NCI-H526 treated with DMSO at 0.1 percent for 48 hours (cell line): ENCODE results near the gene VAV3.

Experiments
- DNase-seq: peaks from one replicate; lab custom pipeline; 2025; lab: John Stamatoyannopoulos, UW

VAV3 gene

DNA sequence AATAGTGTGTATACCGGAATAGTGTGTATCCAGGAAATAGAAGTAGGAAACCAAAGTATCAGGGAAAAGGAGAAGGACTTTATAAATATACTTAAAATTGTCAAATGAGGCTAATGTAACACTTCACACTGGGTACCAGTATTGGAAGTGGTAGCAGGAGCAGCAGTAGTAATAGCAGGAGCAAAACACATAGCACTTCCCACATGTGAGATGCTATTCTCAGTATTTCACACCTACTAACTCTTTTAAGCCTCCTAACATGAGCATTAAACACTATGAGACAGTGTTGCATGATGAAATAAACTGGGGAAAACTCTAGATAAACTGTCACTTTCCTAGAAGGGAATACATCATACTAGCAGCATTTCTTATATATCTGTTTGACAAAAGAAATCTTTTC lies 376.7 kb downstream of the VAV3 start:
- DNase-seq, result no peak

DNA sequence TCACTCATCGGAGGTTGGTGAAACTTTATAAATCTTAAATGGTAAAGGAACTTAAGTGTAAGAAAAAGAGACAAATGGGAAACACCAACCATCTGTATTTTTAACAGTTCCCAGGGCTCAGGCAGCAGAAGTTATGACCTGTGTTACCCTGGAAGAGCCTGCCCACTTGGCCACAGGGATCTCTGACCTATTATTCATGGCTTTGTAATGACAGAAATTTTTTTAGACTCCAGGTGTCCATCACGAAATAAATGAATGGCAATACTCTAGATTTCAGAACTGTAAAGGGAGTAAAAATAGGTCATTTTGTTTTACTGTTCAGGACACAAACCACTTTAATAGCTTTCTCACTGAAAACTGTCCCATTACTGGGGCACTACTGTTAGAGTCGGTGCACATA lies 389.8 kb downstream of the VAV3 start:
- DNase-seq, result no peak

DNA sequence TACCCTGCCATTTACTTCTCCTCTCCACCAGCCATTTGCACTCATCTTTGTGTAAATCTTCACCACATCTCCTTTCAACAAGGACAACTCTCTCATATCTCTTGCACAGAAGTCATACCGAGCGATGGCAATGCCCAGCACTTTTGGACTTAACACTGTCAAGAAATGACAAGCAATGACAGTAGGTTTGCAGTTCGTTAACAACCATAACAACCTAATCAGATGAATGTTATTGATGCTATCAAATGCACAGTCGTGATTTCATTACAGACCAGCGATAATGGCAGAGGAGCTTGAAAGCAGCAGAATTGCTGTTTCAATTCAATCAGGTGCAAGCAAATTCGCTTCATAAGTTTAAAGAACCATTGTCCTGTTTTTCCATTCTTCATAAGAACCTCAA lies 390.9 kb downstream of the VAV3 start:
- DNase-seq, result no peak

- DNase-seq, result no peak
Measured at GRCh38 chr1:107572674-107573211, 392.2 kb downstream of the VAV3 start.

DNA sequence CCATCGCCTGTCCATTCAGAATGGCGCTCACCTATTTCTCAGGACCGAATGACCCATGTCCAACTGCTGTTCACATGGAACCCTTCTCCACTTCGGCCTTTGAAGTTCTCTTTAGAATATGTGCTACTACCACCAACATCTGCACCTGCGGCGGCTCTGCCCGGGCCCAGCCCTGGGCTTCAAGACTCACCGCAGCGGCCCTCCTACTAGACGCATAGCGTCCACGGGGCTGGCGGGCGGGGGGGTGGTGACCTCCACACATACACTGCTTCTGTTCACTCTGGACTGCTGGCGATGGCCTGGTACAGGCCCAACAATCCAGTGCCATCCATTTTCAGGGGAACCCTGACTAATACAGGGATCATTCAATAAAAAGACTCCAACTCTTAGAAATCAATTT lies 394.2 kb downstream of the VAV3 start:
- no peak for DNase-seq

DNA sequence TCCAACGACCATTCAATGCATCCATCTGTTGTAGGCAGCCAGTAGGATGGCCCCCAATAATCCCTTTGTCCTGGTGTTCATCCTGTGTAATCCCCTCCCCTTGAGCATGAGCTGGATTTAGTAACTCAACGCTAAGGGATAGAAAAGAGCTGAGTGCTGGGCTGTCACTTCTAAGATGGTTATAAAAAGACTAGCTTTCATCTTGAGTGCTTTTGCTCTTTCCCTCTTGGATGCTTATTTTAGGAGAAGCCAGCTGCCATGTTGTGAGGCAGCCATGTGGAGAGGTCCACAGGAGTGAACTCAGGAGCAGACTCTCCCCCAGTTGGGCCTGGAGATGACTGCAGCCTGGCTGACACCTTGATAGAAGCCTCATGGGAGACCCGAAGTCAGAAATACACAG lies 401.5 kb downstream of the VAV3 start:
- no peak for DNase-seq

DNA sequence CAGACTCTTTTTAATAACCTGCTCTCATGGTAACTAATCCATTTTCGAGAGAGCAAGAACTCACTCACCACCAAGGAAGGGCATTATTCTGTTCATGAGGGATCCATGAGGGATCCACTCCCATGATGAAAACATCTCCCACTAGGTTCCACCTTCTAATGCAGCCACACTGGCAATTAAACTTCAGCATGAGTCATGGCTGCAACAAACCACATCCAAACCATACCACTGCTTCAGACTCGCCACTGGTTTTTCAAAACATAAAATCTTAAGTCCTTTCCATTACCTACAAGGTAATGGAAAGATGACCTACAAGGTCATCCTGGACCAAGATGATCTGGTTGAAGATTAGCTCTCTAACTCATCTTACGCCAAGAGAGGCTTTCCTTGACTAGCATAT lies 405.1 kb downstream of the VAV3 start:
- no peak for DNase-seq

GRCh38 chr1:107557095-107557494 lies 407.9 kb downstream of the VAV3 start:
- DNase-seq, result no peak

DNA sequence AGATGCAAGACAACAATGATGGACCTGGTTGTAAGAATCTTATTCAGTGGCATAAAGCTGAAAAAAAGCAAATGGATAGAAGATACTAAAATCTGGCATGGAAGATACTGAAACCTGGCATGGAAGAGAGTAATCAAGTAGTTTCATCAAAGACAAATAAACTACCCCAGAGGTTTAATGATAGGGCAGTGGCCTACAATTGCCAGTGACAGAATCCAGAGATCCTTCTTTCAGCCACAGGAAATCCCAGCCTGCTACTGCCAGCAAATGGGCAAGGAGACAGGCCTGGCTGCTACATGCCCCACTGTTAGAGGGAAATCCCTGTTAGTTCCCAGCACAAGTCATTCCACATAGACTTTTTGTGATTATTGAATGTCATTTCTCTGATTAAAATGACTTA lies 409.4 kb downstream of the VAV3 start:
- DNase-seq, result no peak

DNA sequence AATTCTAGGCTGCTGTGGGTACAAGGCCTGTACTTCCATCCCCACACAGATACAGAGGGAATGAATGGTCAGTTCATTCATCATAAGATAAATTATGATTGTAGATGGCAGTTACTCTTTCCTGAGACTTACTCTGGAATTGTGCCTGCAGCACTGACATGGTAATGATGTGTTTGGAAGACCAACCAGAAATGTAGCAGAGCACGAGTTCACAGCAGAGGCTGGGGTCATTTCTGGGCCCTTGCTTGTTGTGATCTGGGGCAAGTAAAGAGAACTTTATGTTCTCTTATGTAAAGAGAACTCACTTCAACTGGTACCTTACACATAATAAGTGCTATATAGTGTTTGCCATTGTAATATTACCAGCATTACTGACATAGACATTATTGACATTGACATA lies 412.2 kb downstream of the VAV3 start:
- no peak for DNase-seq

DNA sequence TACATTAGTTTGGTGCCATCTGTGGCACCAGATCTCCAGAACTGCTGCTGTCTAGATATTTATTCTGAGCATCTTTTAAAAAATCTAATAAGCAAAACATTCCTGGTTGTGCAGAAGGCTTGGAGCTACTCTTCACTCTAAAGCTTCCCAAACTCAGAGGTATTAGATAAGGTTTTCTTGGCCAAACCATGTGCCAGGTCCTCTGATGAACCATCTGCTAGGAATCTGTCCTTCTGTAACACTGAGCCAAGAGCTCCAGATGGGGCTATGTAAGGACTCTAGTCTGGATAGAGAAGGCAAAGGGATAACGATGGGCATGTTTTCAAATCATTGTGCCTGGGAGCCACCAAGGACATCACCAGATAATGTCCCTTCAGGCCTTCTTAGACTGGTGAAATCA lies 413.5 kb downstream of the VAV3 start:
- DNase-seq, result no peak

GRCh38 chr1:107550358-107550757 lies 414.6 kb downstream of the VAV3 start:
- DNase-seq, result no peak

DNA sequence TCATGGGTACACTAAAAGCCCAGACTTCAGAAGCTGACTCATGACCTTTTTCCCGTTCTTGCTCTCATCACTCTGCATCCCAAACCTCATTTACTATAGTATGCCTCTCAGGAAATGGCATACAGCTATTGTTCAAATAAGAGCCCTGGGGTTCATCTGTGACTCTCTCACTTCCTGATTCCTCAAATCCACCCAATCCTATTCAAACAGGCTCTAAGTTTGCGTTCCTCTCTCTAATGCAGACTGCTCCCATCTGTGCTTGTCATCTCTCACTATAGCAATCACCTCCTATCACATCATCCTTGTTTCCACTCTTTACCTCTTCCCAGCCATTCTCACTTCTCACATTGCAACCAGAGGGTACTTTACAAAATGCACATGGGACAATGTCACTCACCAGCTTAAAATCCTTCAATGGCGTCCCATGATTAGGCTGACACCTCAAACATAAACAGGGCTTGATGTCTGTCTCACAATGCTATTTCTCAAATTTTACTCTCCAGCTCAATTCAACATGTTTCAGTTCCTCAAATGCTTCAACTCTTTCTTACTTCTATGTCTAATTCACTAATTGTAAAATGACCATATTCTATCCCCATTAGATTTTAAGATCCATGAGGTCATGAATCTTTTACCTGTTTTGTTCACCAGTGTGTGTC lies 415.7 kb downstream of the VAV3 start:
- DNase-seq, result no peak

DNA sequence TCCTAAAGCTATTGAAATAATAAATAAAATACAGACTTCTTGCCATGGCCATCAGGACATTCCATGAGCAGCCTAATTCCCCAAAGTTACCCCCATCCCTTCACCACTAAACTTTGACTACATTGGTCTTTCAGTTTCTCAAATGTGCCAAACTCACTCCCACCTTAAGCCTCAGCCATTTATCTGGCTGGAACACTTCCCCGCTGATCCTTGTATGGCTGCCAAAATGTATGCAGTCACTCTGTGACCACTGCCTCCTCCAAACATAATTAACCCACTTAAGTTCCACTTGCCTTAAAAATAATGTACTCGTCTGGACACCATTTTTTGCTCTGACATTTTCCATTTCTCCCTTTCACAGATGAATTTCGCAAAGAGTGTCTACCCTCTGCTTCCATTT lies 416.7 kb downstream of the VAV3 start:
- DNase-seq, result no peak

DNA sequence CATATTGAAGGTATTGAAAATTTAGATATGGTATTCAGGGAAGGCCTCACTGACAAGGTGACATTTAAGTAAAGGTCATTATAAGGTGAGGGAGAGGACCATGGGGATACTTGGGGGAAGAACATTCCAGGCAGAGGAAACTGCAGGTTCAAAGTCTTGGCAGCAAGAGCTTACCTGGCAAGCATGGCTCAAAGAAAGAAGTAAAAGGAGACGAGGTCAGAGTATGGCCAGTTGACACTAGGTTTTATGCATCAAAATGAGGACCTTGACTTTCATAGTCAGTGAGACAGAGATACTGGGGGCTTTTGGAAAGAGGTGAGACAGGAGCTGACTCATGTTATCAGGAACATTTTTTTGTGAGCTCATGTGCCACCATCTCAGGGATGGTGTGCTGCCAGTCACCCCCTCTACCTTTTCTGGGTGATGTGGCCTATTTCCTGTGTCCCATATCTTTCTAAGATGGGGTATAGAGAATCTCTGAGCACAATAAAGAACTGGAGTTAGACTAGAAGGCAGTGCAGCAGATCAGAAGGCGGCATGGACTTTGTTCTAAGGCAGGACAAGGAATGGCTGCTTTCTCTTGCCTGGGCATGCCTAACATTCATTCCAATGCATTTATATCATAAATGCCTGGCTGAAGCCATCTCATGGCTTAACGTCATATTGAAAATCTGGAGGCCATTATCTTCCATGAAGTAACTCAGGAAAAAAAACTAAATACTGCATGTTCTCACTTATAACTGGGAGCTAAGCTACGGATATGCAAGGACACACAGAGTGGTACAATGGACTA lies 417.4 kb downstream of the VAV3 start:
- no peak for DNase-seq

DNA sequence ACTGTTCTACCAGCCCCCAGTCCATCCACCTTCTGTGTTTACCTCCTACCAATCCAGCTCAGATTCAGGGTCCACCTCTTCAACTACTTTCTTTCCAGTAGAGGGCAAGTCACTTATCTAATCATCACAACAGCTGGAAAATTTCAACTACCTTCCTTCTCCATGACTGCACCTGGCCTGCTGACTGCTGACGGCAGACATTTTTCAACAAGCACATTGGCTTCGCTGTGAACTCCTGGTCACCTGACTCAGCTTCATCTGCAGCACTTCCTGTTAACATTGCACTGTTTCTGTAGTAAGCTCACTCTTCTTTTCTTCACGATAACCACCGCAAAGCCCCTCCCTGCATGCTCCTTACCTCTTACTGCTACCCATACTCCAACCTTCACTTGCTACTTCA lies 418.4 kb downstream of the VAV3 start:
- no peak for DNase-seq

- DNase-seq, result no peak
Measured at GRCh38 chr1:107545879-107546278, 419.1 kb downstream of the VAV3 start.

GRCh38 chr1:107545056-107545577 lies 419.9 kb downstream of the VAV3 start:
- DNase-seq, result no peak

- no peak for DNase-seq
Measured at GRCh38 chr1:107544285-107544684, 420.7 kb downstream of the VAV3 start.

DNA sequence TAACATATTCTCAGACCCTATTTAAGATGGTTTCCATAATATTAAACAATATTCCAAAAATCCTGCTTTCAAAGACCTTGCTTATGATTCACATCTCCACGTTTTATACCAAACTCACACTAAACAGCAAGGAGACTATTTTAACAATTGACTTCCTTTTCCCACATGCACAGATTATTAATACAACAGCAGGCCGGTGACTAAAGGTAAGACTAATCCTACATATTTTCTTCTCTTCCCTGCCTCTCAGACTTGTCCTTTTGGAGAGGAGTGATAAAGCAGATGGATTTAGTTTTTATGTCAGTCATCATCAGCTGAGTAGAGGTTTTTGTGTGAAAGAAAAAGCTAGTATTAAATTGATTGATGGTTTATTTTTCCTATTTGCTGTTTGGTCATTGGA lies 423.6 kb downstream of the VAV3 start:
- DNase-seq, result no peak

DNA sequence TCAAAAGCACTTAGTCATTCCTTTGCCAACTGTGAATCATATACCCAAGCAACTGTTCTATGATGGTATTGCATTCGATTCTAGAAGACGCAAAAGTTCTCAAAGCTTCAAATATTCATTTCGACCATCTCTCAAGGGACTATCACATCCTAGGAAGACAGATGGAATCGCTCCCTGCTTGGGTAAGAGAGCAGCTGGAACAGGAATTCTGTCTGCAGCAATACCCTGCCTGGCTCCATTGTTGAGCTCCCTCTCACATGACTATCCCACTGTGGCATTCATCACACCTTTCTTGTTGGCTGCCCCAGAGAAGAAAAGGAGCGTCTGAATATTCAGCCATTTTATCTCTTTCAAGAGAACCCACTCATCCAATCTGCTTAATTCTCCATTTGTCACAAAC lies 426.5 kb downstream of the VAV3 start:
- DNase-seq, result no peak

GRCh38 chr1:107536266-107536665 lies 428.7 kb downstream of the VAV3 start:
- DNase-seq, result no peak

GRCh38 chr1:107535091-107535490 lies 429.9 kb downstream of the VAV3 start:
- no peak for DNase-seq
